ENCODE results near the gene RHOH.

The RHOH gene

DNA sequence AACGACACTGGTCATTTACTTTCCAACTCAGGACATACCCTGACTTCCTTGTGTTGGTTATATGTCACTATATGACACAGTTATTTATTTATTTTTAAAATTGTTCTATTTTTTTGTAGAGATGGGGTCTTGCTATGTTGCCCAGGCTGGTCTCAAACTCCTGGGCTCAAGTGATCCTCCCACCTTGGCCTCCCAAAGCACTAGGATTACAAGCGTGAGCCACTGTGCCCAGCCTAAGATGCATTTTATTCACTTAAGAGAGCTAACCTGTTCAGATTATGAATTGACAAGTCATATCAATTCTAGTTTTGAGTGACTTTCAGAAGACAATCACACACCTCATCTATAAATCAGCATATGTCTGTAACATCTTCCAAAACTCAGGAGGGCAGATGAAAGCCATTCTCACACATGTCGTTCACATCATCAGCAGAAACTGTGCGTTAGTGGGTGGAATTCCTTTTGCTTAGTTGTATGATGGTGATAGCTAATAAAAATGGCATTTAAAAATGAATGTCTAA, 9.4 kb upstream of the RHOH start:
- DNase-seq (ENCODE audit: low read depth in 2 of 2) = no peak

DNA sequence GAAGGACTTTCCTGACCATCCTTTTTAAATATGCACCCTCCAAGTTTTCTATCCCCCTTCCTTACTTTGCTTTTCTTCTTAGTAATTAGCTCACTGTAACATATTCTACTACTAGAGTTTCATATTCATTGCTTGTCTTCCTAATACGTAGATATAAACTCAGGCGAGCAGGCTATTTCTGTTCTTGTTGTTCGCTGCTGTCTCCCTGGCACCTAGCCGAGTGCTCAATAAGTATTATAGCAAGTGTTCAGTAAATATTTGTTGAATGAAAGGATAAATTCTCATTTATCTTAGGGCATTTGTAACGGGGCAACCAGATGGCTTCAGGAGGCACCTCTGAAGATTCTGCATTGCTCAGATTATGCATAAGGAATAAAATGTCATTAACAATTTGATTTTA, 6.8 kb upstream of the RHOH start:
- DNase-seq (ENCODE audit: low read depth in 2 of 2) = no peak

DNA sequence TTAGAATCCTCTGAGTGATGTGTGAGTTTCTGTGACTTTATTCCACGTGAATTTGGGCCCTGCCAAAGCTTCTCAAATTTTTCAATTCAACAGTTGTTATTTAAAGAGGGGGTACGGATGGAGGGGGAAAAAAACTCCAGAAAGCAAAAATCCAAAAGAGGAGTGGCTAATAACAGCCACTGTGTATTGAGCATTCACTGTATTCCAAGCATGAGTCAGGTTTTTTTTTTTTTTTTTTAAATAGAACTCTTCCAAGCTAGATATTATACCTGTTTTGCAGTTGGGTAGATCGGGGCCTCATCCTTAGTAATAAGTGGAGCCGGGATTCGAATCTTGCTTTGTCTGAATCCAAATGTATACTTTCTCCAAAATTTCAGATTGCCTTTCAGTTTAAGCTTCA, 6.4 kb upstream of the RHOH start:
- DNase-seq (ENCODE audit: low read depth in 2 of 2) = no peak

DNA sequence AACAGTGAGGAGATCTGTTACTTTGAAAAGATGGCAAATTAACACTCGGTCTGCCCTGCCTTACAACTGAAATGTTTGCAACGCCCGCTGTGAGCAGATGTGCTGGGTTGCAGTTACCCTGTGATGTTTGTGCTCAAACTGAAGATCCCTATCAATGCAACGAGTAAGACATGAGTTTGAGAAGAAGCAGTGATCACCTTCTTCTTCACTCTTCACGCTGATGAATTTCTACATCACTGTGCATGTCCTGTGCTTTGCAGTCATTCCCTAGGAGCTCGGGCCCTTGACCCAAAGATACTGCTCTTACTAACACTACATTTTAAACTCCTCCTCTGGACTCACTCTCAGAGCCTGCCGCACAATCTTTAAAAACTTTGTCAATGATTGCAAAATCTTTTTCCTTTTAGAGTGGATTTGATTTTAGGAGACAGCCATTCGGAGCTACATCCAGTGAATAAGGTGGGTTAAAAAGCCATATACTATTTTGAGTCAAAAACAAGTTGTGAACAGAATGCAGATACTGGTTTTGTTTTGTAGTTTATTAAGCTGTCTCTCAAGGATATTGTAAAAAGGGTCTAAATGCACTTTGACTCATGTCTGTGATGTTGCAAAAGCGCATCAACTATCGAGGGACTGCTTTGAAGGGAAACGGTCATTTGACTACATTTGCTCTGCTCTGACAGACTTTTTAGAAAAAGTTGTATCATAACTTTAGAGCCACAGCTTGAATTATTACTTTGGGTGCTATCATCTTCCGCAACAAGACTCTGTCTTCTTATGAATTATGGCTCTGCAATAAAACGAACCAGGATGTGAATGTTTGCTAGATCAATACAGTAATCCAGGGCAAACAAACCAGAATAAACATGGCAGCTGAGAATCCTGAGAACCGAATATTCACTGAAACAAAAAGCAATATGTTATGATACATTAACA, 5.7 kb upstream of the RHOH start:
- no peak for DNase-seq (ENCODE audit: low read depth in 2 of 2)

DNA sequence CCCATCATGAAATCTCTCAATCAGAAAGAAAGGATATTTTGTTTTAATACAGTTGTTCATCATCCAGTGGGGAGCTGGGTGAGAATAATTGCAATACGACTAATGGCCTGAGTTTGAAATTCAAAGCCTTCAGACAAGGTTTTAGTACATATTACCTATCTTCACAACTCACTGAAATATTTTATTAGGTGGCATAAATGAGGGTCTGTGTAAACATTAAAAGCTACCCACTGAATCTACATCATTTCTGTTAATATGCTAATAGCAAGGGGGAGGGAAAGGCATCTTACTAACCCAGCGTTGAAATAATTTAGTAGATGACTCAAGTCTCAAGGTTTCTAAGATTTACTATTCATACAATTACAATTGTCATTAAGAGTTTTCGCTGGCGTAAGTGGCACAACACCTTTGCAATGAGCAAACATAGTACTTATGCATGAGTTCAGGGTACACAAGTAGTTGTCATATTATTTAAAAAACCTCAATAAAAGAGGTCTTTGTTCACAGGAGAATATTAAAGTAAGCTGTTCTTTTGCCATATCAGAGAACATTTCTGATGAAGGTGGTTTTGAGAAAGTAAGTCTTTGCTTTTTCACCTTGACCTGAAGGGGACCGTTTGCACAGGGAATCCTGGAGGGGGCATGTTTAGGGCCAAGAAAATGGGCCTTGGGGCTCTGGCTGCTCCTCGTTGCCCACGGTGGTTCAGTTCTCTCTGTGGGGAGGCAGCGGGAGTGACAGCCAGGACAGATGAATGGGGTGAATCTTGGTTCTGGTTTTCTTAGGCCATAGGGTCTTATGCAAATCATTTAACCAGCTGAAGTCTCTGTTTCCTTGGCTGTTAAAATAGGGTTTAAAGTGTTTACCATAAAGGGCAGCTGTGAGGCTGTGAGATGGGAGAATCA, 4.5 kb upstream of the RHOH start:
- no peak for DNase-seq (ENCODE audit: low read depth in 2 of 2)

DNA sequence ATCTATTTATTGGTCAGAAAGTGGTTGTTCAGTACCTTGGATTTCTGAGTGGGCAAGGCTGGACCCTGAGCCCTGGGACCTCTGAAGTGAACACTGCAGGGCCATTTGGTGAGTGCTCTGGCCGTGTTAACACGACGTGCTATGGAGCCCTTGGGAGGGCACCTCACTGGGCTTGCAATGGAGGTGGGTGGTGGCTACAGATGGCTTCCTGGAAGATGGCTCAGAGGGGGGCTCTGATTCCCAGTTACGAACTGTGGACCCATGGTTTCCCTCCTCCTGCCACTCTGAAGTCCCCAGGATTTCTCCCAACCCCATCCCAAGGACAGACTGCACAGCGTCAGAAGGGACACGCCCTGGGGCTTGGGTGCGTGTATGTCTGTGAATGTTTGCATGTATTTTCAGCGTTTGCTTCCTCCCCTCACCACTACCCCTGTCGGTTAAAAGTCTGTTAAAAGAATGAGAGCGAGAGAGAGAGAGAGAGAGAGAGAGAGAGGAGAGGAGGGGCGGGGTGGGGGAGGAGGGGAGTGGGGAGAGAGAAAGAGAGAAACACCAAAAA, 3.7 kb upstream of the RHOH start:
- DNase-seq (ENCODE audit: low read depth in 2 of 2) = no peak

DNA sequence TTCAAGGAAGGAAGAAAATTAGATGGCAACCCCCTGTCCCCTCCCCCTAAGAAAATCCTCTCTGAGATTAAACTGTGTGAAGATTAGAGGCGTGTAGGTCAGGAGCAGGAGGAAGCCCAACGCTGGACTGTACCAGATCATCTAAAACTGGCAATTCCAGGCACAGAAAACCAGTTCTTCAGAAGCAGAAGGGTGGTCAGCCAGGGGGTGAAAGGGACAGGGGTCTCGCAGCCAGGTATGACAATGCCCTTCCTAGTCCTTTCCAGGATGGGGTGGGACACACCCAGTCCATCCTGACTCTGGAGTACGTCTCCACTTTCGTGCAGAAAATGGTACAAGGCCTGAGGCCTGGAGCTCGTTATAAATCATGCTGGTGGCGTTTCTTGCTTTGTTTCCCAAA, 3.3 kb upstream of the RHOH start:
- no peak for DNase-seq (ENCODE audit: low read depth in 2 of 2)

DNA sequence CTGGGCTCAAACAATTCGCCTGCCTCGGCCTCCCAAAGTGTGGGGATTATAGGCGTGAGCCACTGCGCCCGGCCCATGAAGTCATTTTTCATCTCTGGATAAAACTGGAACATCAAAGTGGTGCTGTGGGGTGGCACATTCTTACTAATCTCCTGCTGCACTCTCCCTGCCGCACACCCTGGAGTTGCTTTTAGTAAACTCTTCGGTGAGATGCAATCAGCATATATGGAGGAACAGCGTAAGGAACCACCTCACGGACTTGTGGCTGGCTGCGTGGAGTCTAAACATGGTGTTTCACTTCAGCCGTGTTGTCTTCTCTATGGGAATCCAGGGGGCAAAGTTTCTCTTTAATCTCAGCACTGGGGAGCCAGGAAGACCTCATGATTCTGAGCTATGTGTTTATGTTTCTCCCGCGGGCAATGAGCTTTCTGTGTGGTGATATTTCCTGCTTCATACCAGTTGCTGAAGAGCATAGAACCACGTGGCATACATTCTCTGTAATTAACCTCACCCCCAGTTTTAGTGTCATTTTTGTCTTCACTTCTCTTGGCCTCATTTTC, 2.1 kb upstream of the RHOH start:
- DNase-seq (ENCODE audit: low read depth in 2 of 2) = no peak

DNA sequence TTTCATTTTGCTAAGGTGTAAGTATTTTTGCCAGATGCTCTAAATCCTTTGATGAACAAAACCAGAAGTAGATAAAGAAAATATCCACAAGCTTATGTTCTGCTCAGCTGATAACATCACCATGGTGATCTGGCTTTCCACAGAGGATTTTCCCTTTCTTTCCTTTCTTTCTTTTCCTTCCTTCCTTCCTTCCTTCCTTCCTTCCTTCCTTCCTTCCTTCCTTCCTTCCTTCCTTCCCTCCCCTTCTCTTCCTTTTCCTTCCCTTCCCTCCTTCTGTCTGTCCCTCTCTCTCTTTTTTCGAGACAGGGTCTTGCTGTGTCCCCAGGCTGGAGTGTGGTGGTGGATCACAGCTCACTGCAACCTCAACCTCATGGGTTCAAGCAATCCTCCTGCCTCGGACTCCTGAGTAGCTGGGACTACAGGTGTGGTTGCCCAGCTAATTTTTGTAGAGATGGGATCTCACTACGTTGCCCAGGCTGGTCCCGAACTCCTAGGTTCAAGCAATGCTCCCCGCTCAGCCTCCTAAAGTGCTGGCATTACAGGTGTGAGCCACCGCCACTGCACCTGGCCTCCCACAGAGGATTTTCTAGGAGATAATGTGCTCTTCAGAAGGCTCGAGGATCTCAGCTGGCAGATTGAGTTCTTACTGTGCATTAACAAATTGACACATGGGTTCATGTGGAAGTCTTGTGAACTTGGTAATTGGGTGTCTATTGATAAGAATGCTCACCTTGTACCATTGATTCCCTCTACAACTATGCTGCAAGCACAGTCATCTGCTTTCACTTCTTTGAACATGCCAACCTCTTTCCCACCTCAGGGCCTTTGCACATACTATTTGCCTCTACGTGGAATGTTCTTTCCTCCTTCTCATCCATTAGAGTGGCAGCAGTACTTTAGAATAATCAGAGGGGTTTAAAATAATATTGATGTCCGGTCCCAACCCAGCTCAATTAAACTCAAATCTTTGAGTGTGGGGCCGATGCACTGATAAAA, 1.4 kb upstream of the RHOH start:
- no peak for DNase-seq (ENCODE audit: low read depth in 2 of 2)

DNA sequence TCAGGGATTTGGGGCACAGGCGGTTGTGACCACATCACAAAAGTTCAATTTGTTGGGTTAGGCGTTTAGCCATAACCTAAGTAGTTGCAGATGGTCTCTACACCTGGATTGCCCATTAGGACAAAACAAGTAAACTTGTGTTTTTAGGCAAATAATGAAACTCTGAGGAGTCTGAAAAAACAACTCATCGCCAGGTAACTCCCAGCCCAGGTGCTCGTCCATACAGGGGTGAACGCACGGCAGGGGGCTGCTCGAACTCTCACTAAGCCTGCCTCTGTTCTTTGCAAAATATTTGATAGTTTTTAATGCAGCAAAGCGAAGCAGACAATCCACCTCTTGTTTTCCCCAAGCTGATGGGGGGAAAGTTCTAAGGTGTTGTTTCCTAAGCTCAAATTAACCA, 559 bp upstream of the RHOH start:
- DNase-seq (ENCODE audit: low read depth in 2 of 2) = no peak

DNA sequence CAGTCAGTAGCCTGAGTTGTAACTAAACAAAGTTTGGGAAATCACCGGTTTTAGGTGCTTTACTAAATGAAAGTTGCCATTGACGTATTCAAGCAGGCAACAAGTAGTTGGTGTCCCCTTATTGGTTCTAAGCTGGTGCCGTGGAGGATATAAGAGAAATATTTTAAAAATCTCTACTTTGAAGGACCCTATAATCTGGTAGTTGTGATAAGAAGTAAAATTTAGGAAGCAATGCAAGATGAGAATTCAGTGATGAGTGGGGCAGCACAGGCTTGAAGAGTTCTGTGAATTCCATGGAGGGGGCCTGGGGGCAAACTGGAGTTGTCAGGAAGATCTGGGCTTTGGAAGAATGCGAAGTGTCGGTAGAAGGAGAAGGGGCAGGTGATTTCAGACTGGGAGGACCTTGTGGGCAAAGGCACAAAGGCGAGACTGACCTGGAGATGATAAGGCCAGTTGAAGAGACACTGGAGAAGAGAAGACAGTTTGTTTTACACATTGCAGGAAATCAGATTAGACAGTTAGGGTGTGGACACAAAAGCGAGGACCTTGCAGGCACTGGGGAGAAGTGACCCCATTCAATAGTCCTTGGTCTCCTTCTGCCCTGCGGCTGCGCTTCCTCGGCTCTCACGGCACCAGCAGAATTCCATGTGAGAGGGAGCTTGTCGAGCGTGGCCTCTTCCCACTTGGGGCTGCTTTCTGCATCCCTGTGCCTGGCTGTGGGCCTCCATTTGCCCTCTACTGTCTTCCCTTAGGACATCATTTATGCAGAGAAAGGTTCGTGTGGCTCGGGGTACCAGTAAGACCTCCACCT, 1.3 kb downstream of the RHOH start:
- DNase-seq (ENCODE audit: low read depth in 2 of 2) = no peak

DNA sequence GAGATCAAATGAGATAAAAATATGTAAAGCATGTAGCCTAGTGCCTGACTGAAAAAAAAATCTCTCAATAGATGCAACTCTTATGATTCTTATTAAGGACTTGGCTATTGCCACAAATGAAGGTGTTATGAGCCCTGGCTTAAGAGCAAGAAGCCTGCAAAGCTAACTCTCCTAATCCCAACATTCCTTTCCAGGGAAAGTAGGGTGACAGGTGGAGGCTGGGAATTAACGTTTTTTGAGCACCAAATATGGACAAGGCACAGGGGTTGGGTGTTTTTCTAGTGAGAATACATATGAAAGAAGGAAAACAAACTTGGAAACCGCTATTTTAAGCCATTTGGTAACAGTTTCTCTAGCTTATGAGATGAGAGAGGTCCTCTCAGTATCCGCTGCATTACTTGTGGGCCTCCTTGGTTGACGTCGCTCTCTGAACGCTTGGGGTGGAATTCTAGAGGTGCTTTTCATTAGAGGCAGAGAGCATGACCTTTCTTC, 2.4 kb downstream of the RHOH start:
- DNase-seq (ENCODE audit: low read depth in 2 of 2) = no peak

DNA sequence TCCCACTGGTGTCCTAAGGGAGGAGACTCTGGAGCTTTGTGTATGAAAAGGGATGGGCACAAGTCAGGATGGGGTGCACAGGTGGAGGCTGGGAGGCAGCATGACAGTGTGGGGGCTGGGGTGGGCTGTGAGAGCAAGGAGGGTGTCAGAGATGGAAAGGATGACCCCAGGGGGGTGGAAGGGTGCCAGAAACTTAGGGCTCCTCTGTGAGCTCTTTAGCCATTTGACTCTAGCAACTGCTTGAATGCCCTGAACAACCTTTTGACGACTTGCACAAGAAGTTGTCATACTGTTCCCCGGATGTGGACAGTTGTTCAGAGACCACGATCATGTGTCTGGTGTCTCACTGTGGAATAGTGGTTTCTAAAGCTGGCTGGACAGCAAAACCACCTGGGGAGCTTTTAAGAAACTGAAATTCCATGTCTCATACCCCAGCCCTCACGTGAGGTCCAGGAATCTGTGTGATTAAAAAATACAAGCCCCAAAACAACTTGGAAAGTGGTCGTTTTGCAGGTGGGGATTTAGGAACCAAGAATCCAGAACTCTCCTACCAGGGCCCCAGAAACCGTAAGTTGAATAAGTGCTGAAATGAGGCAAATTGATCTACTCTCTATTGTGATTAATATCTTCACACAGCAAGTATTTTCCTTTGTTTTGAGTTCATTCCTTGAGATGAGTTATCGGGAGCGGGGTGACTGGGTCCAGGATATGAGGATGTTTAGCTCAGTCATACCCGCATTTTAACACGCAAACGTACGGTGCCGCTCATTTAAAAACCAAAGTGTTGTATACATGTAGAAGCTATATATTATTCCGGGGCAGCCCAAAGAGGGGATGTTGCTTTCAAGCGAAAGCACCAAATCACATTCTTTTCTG, 3.4 kb downstream of the RHOH start:
- no peak for DNase-seq (ENCODE audit: low read depth in 2 of 2)

DNA sequence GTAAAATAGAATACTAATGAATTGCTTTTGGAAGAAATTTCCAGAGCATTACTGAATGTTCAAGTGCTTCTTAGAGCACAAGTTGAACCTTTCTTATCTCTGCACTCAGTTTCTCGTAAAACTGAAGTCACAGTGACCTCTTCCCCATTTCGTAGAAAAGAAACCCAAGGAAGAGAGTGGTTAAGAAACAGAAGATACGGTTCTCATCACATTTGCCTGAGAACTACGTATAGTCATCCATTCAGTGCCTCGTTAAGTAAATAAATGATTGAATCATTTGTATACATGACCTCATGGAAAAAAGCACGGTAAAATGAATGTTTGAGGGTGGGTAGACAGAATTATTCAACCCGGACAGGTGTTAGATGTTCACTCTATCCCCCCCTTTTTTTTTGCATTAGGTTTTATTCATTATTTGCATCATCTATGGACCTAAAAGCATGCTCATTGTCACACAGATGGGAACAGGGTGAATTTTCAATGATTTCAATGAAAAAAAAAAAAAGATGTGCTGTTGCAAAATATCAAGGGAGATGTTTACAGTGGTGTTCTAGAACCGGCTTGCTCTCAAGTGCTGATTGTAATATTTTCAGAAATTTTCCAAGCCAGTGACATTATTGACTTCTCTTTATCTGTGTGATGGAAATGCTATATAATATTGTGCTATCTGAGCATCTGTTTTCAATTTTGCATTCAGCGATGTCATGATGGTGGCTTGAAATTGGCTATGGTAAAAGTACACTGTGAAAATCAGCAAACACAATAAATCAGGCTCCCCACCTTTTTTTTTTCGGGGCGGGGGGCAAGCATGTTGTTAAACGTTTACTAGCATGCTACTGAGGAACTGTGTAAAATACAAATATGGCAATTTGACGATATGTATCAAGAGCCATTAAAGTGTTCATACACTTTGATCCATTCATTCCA, 4.3 kb downstream of the RHOH start:
- DNase-seq (ENCODE audit: low read depth in 2 of 2) = no peak

DNA sequence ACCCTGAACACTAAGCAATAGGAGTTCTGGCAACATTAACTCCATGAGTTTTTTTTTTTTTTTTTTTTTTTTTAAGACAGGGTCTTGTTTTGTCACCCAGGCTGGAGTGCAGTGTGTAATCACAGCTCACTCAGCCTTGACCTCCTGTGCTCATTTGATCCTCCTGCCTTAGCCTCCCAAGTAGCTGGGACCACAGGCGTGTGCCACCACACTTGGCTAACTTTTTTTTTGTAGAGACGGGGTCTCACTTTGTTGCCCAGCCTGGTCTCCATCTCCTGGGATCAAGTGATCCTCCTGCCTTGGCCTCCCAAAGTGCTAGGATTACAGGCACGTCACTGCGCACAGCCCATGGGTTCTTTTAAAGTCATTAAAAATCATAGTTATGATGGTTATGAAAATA, 5.1 kb downstream of the RHOH start:
- DNase-seq (ENCODE audit: low read depth in 2 of 2) = no peak

DNA sequence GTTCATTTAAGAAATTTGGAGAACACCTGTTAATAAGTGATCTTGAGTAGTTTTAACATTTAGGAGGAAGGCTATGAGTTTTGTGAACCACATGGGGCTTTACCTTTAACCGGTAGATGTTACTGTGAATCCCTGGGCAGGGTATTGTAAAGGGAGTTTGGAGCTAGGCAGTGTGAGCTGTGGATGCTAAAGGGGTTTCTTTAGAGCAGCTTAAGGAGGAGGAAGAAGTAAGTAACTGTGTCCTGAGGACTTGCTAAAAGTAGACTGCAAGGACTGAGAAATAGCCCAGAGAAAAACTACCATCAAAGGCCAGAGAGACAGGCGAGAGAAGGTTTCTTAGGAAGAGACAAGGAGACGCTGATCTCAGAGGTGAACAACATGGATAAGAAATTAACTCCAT, 5.6 kb downstream of the RHOH start:
- no peak for DNase-seq (ENCODE audit: low read depth in 2 of 2)

DNA sequence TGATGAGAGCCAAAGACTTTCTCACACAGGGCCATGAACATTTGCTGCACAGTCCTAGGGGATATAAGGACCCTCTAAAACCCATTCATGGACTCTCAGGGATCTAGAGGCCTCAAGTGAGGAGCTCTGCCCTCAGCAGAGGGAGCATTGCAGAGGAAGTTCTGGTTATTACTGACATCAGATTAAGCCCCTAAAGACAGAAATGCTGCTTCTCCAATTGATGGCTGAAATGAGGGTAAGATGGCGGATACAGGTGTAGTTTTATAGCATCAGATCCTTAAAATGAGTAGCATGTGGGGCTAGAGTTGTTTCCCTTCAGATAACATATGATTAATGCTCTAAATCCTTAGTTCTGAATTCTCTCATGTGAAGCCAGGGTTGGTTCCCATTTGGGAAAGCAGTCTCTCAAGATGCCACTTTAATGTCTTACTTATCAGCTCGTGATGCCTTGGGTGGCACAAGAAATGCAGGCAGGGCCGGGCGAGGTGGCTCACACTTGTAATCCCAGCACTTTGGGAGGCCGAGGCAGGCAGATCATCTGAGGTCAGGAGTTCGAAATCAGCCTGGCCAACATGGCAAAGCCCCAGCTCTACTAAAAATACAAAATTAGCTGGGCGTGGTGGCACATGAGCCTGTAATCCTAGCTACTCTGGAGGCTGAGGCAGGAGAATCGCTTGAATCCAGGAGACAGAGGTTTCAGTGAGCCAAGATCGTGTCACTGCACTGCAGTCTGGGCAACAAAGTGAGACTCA, 7.9 kb downstream of the RHOH start:
- DNase-seq (ENCODE audit: low read depth in 2 of 2) = no peak
